ENCODE measurements around the gene CTTN. TPM values are rescaled to one million over a fixed set of nuclear protein-coding genes. Genes with fewer than 3 reads are reported as not detected.

Gene CTTN
- total RNA-seq, 4 donors from 2014 or later: 179 to 458 (median 200) TPM

- 78% methylated on average over 10 of the region's 10 CpGs for WGBS
- Histone ChIP-seq H3K36me3 (peaks cover 100% of the 10 kb centered on the region), H3K4me1 (peaks cover 6% of the 10 kb centered on the region), H3K27ac (no peak overlapping the region), H3K27me3 (no peaks in the 10 kb centered on the region), H3K9me3 (no peaks in the 10 kb centered on the region), H3K4me3 (no peak overlapping the region)
- no peak for TF ChIP-seq POLR2AphosphoS5 (IDR thresholded peaks at IDR 0.05)
- TF ChIP-seq CTCF (IDR thresholded peaks at IDR 0.05): no peak
- TF ChIP-seq POLR2A (IDR thresholded peaks at IDR 0.05): no peak
- TF ChIP-seq EP300 (IDR thresholded peaks at IDR 0.05): no peak
- DNase-seq (ENCODE audit: low spot score in 2 of 2): no peak
Measured at GRCh38 chr11:70415191-70415590, 16.9 kb downstream of the CTTN start.

- Histone ChIP-seq H3K27ac (no peak overlapping the region), H3K9me3 (no peaks in the 10 kb centered on the region), H3K36me3 (peaks cover 100% of the 10 kb centered on the region), H3K4me3 (no peak overlapping the region), H3K27me3 (no peaks in the 10 kb centered on the region), H3K4me1 (peaks cover 6% of the 10 kb centered on the region)
- no peak for DNase-seq (ENCODE audit: low spot score in 2 of 2)
- no peak for TF ChIP-seq POLR2A (IDR thresholded peaks at IDR 0.05)
- no peak for TF ChIP-seq CTCF (IDR thresholded peaks at IDR 0.05)
- no peak for TF ChIP-seq POLR2AphosphoS5 (IDR thresholded peaks at IDR 0.05)
- TF ChIP-seq EP300 (IDR thresholded peaks at IDR 0.05): no peak
- 76% methylated on average over 23 of the region's 25 CpGs for WGBS
Measured at GRCh38 chr11:70415642-70416395, 17.5 kb downstream of the CTTN start.

GRCh38 chr11:70416881-70417280 lies 18.6 kb downstream of the CTTN start:
- Histone ChIP-seq H3K27ac (no peak overlapping the region), H3K36me3 (peaks cover 100% of the 10 kb centered on the region), H3K4me3 (no peak overlapping the region), H3K4me1 (peaks cover 6% of the 10 kb centered on the region), H3K27me3 (no peaks in the 10 kb centered on the region), H3K9me3 (no peaks in the 10 kb centered on the region)
- TF ChIP-seq POLR2A (IDR thresholded peaks at IDR 0.05): no peak
- no peak for TF ChIP-seq CTCF (IDR thresholded peaks at IDR 0.05)
- no peak for TF ChIP-seq EP300 (IDR thresholded peaks at IDR 0.05)
- no peak for TF ChIP-seq POLR2AphosphoS5 (IDR thresholded peaks at IDR 0.05)
- DNase-seq (ENCODE audit: low spot score in 2 of 2): no peak
- WGBS: 91% methylated on average over 20 of the region's 20 CpGs

- peaks cover 100% of the 10 kb centered on the region for H3K36me3 ChIP-seq
- 96% methylated on average over 12 of the region's 12 CpGs for WGBS
Measured at GRCh38 chr11:70418130-70418529, 19.8 kb downstream of the CTTN start.

More at GRCh38 chr11:70418130-70418529, 19.8 kb downstream of the CTTN start:
- H3K27ac ChIP-seq: no peak overlapping the region
- H3K4me1 ChIP-seq: peaks cover 6% of the 10 kb centered on the region
- no peaks in the 10 kb centered on the region for H3K27me3 ChIP-seq
- H3K4me3 ChIP-seq: no peak overlapping the region
- TF ChIP-seq CTCF (IDR thresholded peaks at IDR 0.05) (no peak), POLR2A (IDR thresholded peaks at IDR 0.05) (no peak), POLR2AphosphoS5 (IDR thresholded peaks at IDR 0.05) (no peak), EP300 (IDR thresholded peaks at IDR 0.05) (no peak)
- DNase-seq (ENCODE audit: low spot score in 2 of 2): no peak
- H3K9me3 ChIP-seq: no peaks in the 10 kb centered on the region

Measured in suprapubic skin (tissue), 4 donors.